Natural killer cell (primary cell): Measurements from ENCODE around the gene GRM2. TPM values are rescaled to one million over a fixed set of nuclear protein-coding genes. Genes with fewer than 3 reads are reported as not detected.

ENCODE experiments used
- ATAC-seq, 3 donors: fragments of 150-1000 bp in 2 of 3; fragments of 200-7000 bp in 1 of 3; cut with Tn5 transposase; 1 replicate in 1 of 3; 2 replicates in 2 of 3; pipeline ENCODE4 v1.10.0; 2021; ENCODE audit warnings: mild to moderate bottlenecking in 2 of 3, moderate library complexity in 2 of 3
- DNase-seq, 2 donors: peaks; one replicate each; pipeline versions ENCODE4 v3.0.0 to v3.0.0-alpha.2; 2013 to 2021; ENCODE audit warnings: mixed read lengths in 1 of 2
- H3K27ac ChIP-seq: one replicate; pipeline ENCODE4 v1.5.1; 2013; ENCODE audit warnings: mild to moderate bottlenecking, low read length
- H3K27me3 ChIP-seq: one replicate; pipeline ENCODE4 v1.6.1; 2013; ENCODE audit warnings: low read length; ENCODE audit not compliant: control insufficient read depth, insufficient read depth
- H3K36me3 ChIP-seq: one replicate; pipeline ENCODE4 v1.6.1; 2013; ENCODE audit warnings: low read length; ENCODE audit not compliant: control insufficient read depth, insufficient read depth
- H3K4me1 ChIP-seq: one replicate; pipeline ENCODE4 v1.6.1; 2013; ENCODE audit warnings: low read length; ENCODE audit not compliant: control insufficient read depth, insufficient read depth
- H3K4me3 ChIP-seq: one replicate; pipeline ENCODE4 v1.5.1; 2013; ENCODE audit warnings: low read length
- H3K9me3 ChIP-seq: one replicate; pipeline ENCODE4 v1.6.1; 2013; ENCODE audit warnings: low read length; ENCODE audit not compliant: control insufficient read depth, insufficient read depth
- H3K27ac Mint-ChIP-seq, 2 donors: one replicate each; pipeline ENCODE4 v1.8.0; 2022; ENCODE audit warnings: mild to moderate bottlenecking in 2 of 2, mixed read lengths in 2 of 2, moderate library complexity in 1 of 2
- H3K27me3 Mint-ChIP-seq, 2 donors: one replicate each; pipeline ENCODE4 v1.8.0; 2022; ENCODE audit warnings: low read depth in 2 of 2, mixed read lengths in 2 of 2
- H3K36me3 Mint-ChIP-seq: one replicate; pipeline ENCODE4 v1.8.0; 2022; ENCODE audit warnings: mixed read lengths
- H3K4me1 Mint-ChIP-seq, 2 donors: one replicate each; pipeline ENCODE4 v1.8.0; 2022; ENCODE audit warnings: mixed read lengths in 2 of 2
- H3K4me3 Mint-ChIP-seq: one replicate; pipeline ENCODE4 v1.8.0; 2022; ENCODE audit warnings: mild to moderate bottlenecking, moderate library complexity, mixed read lengths
- H3K9me3 Mint-ChIP-seq, 2 donors: one replicate each; pipeline ENCODE4 v1.8.0; 2022; ENCODE audit warnings: mixed read lengths in 2 of 2
- WGBS: methylation state at CpG from one replicate; pipeline ENCODE4 v1.1.7; 2013; ENCODE audit warnings: missing lambda C conversion rate; ENCODE audit not compliant: insufficient coverage; 5-methylcytosine and 5-hydroxymethylcytosine counted together
- intact Hi-C: fragments of 100-400 bp; cut with micrococcal nuclease; formaldehyde crosslinking; loops from one replicate; pipeline ENCODE4 v1.14.2; 2022
- total RNA-seq, 4 donors: library from RNA; stranded (reverse); fragments of 120-200 nt in 1 of 4; gene quantifications; one replicate each; pipeline versions ENCODE4 v1.2.3 to v1.2.4, GENCODE V29; 2013 to 2022
- TF ChIP-seq, protein P1 (sequence below): fragments of 200-600 bp; IDR thresholded peaks from one replicate; pipeline ENCODE4 v1.8.0; 2022; ENCODE audit warnings: antibody characterized with exemption

Gene GRM2
- total RNA-seq, 3 donors from 2014 or later (not counting 1 experiment from before 2014, with no cell fraction given), result 5.6 to 8.0 (median 7.4) TPM

DNA sequence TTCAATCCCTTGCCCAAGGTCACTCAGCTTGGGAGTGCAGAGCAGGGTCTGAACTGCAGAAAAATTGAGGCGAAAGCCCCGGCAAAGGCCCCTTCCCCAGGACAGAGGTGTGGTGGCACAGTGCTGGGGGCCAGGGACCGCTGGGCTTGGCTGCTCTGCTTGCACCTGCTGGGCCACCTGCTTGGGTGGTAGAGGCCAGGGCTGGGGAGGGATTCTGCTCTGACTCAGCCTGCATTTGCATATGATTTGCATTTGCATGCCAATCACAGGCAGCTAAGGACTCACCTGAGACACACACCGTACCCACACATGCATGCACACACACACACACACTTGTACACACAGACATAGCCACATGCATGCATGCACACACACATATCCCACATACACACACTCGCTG lies 9.9 kb downstream of the GRM2 start:
- H3K27ac Mint-ChIP-seq, result no peak overlapping the region
- intact Hi-C loops, result no loop called here
- H3K4me1 ChIP-seq, result peaks cover 16% of the 10 kb centered on the region
- H3K27me3 Mint-ChIP-seq, result no peaks in the 10 kb centered on the region
- peaks cover 13 to 33% of the 10 kb centered on the region in 2 donors for H3K4me1 Mint-ChIP-seq
- ATAC-seq, result no peak
- no peaks in the 10 kb centered on the region for H3K36me3 Mint-ChIP-seq
- H3K27ac ChIP-seq, result no peak overlapping the region
- no peaks in the 10 kb centered on the region for H3K27me3 ChIP-seq
- no peak for DNase-seq
- WGBS, result 81% methylated on average over 5 of the region's 5 CpGs
- no peaks in the 10 kb centered on the region for H3K36me3 ChIP-seq
- H3K9me3 ChIP-seq, result no peaks in the 10 kb centered on the region
- no peaks in the 10 kb centered on the region for H3K9me3 Mint-ChIP-seq
- TF ChIP-seq, protein P1, sequence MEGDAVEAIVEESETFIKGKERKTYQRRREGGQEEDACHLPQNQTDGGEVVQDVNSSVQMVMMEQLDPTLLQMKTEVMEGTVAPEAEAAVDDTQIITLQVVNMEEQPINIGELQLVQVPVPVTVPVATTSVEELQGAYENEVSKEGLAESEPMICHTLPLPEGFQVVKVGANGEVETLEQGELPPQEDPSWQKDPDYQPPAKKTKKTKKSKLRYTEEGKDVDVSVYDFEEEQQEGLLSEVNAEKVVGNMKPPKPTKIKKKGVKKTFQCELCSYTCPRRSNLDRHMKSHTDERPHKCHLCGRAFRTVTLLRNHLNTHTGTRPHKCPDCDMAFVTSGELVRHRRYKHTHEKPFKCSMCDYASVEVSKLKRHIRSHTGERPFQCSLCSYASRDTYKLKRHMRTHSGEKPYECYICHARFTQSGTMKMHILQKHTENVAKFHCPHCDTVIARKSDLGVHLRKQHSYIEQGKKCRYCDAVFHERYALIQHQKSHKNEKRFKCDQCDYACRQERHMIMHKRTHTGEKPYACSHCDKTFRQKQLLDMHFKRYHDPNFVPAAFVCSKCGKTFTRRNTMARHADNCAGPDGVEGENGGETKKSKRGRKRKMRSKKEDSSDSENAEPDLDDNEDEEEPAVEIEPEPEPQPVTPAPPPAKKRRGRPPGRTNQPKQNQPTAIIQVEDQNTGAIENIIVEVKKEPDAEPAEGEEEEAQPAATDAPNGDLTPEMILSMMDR, result no peak
- no peak overlapping the region for H3K4me3 Mint-ChIP-seq
- no peak overlapping the region for H3K4me3 ChIP-seq

DNA sequence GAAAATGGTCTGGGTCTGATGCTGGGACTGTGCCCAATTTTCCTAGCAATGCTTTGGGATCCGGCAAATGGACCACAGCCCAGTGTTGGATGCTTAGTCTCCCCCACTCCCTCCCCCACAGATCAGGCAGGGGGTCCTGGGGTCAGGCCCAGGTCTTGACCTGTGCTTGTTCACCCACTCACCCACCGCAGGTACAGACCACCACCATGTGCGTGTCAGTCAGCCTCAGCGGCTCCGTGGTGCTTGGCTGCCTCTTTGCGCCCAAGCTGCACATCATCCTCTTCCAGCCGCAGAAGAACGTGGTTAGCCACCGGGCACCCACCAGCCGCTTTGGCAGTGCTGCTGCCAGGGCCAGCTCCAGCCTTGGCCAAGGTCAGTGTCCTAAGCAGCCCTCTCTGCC lies 10.6 kb downstream of the GRM2 start:
- H3K27me3 ChIP-seq, result no peaks in the 10 kb centered on the region
- Mint-ChIP-seq H3K9me3 (no peaks in the 10 kb centered on the region), H3K4me3 (no peak overlapping the region), H3K27me3 (no peaks in the 10 kb centered on the region), H3K36me3 (no peaks in the 10 kb centered on the region), H3K4me1 (peaks cover 13 to 33% of the 10 kb centered on the region in 2 donors), H3K27ac (no peak overlapping the region)
- no peak overlapping the region for H3K27ac ChIP-seq
- DNase-seq (no peak), ATAC-seq (no peak)
- H3K9me3 ChIP-seq, result no peaks in the 10 kb centered on the region
- H3K36me3 ChIP-seq, result no peaks in the 10 kb centered on the region
- 61% methylated on average over 10 of the region's 10 CpGs for WGBS
- H3K4me1 ChIP-seq, result peaks cover 16% of the 10 kb centered on the region
- H3K4me3 ChIP-seq, result no peak overlapping the region
- intact Hi-C loops, result no loop called here
- TF ChIP-seq, protein P1, result no peak

DNA sequence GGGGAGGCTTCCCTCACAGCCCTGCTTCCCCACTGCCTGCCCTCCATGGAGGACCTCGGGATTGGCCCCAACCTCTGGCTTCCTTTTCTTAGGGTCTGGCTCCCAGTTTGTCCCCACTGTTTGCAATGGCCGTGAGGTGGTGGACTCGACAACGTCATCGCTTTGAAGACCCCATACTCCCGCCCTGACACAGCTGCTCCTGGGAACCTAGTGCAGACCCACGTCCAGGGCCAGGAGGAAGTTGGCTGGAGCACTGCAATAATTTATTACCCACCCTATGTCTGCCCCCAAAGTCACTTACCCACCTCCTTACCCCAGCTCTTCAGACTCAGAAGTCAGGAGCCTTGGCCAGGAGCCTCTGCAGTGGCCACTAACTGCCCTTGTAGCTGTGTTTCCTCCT lies 11.1 kb downstream of the GRM2 start:
- Histone ChIP-seq H3K27ac (no peak overlapping the region), H3K27me3 (no peaks in the 10 kb centered on the region), H3K36me3 (no peaks in the 10 kb centered on the region), H3K4me3 (no peak overlapping the region), H3K9me3 (no peaks in the 10 kb centered on the region), H3K4me1 (peaks cover 16% of the 10 kb centered on the region)
- H3K4me3 Mint-ChIP-seq, result no peak overlapping the region
- ATAC-seq, result no peak
- no peak overlapping the region for H3K27ac Mint-ChIP-seq
- no peaks in the 10 kb centered on the region for H3K9me3 Mint-ChIP-seq
- H3K36me3 Mint-ChIP-seq, result no peaks in the 10 kb centered on the region
- intact Hi-C loops, result no loop called here
- no peaks in the 10 kb centered on the region for H3K27me3 Mint-ChIP-seq
- H3K4me1 Mint-ChIP-seq, result peaks cover 13 to 33% of the 10 kb centered on the region in 2 donors
- no peak for DNase-seq
- 72% methylated on average over 7 of the region's 7 CpGs for WGBS
- TF ChIP-seq, protein P1, result no peak
